Hematopoietic multipotent progenitor cell (in vitro differentiated cells): ENCODE data around the gene RER1. TPM values are rescaled to one million over a fixed set of nuclear protein-coding genes. Genes with fewer than 3 reads are reported as not detected.

Experiments used
- DNase-seq, 3 donors: peaks; one replicate each; pipeline ENCODE4 v3.0.0-alpha.2; 2011 to 2015; ENCODE audit warnings: low read depth in 2 of 3, low spot score in 2 of 3
- total RNA-seq: library from RNA; depleted of rRNA; stranded (reverse); fragments of >200 nt; gene quantifications from one replicate; pipeline ENCODE4 v1.2.3, GENCODE V29; 2012

RER1 gene
- total RNA-seq, 1 donor, result 31.8 TPM

DNA sequence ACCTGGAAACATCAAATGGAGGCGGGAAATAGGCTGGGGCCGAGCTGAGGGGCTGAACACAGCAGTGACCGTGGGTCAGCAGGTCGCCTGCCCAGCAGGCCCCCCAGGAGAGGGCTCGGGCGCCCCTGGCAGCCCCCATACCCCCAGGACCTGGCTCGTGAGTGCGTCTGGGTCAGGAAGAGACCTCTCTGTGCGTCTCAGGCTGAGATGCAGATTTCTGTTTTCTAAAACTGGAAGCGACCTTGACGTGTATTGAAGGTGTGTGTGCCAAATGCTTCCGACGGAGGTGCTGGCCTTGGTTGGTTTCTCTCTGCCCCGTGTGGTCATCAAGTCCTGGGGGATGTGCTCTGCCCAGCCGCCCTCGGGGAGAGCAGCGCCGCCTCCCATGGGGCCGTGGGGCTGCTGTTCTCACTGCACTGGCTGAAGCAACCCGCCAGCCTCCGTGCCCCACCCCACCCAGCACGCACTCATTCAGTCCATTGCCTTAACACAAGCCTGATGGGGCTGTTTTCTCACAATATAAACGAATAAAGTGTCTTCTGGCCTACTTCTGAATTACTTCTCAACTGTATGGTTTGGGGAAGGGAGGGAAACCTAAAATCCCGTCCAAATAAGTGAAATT is 13.4 kb downstream of the RER1 start:
- DNase-seq, result no peak

DNA sequence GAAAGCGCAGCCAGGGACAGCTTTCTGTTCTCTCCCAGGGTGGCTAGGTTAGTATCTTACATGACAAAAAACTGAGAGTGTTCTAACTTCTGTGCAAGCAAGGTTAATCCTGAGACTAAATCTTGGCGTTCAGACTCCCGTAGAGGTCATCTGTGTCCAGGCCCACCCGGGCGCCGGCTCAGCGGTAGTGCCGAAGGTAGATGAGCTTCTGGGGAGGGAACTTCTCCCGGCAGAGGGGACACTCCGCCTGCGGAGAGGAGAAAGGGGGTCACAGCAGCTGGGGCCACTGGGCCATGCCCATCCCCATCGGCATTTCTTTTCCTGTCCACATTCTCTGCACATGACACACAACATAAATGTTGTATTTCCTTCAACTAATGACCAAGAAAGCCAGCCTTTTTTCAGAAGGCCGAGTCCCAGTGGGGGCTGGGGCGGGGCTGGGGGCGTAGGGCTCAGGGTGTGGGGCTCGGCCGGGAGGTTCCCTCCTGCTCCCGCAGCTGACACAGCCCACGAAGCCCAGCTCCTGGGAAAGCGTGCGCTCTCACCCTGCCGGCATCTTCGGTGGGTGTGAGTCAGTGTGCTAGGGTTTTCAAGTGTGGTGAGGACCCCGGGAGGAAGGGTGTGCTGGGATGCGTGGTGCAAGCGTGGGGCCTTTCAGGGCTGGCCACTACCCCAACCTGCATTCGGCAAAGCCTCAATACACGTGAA is 14.1 kb downstream of the RER1 start:
- DNase-seq, result no peak

DNA sequence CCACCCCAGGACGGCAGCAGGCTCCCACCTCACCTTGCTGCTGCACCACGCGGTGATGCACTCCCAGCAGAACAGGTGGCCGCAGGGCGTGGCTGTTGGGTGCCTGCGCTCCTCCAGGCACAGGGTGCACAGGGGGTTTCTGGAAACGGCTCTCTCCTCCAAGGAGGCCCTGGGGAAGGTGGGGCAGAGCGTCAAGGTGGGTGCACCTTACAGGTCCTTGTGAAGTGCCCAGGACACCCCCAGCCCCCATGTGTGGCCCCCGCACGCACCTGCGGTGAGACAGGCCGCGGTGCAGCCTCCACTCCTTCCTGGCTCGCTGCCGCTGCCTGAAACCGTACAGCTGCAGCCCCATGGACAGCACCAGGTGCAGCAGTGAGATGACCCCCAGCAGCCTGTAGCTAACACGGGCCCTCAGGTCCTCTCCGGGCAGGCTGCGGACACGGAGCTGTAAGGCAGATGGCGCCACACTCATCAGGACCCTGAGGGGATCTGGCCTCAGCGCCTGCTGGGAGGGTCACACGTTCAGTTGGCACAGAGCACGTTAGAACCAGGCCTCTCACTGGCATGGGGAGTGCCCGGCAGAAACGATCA is 14.9 kb downstream of the RER1 start:
- no peak for DNase-seq

- no peak for DNase-seq
Measured at GRCh38 chr1:2407166-2407990, 15.7 kb downstream of the RER1 start.

DNA sequence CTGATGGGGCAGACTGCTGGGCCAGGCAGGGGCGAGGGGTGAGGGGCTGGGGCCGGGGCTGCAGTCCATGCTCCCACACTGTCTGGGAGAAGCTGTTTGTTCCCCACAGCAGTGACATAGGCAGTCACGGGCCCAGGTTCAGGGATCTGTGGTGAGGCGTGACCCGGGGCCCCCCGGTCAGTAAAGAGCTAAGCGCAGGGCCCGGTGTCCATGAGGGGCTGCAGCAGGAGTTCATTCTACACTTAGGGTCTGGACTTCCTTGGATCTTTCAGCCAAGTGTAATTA is 16.3 kb downstream of the RER1 start:
- DNase-seq, result no peak

DNA sequence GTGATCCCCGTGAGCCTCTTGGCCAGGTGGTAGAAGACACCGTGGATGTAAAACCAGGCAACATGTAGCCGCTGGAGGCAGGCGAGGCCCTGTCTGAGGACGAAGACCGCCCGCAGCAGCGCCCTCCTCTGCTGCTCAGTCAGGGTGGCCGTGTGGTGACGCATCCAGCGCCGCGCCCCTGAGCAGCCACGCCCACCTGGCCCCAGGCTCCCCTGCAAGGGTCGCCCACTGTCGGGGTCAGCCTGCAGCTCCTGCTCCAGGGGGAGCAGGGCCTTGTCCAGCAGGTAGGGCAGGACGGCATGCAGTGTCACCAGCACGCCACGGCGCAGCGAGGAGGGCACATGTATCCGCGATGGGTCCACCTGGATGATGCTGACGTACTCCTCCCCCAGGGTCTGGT is 16.8 kb downstream of the RER1 start:
- DNase-seq, result no peak

GRCh38 chr1:2408859-2409276 is 17.2 kb downstream of the RER1 start:
- DNase-seq, result no peak

- no peak for DNase-seq
Measured at GRCh38 chr1:2409745-2410144, 18.1 kb downstream of the RER1 start.

DNA sequence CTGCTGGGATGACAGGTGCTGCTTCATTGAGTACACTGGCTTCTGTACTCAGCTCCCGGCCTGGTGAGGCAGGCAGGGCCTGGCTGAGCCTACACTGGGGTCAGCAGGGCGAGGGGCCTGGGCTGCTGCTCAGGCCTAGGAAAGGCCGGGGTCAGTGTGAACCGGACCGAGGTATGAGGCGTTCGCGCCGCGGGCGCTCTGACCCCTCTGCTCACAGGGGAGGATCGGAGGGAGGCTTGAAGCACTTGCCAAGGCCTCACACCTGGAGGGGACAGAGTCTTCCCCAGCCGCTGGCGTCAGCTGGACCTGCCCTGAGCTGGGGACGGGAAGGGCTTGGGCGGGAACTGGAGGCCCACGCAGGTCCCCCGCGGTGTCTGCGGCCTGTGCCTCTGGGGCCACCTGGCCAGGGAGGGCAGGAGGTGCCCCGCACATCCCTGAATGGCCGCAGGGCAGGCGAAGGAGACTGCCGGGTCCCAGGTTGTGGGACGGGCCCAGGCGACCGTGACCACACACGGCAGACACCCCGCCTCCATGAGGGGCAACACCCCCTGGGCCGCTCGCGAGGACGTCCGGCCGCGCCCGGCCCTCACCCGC is 20.3 kb downstream of the RER1 start:
- no peak for DNase-seq

- DNase-seq, result peak; percentile 94 to 96 (median 96)
Measured at GRCh38 chr1:2412395-2412772, 20.7 kb downstream of the RER1 start, which contains the start of gene PEX10. Gene PEX10, minus strand, starts transcription at chr1:2412564. Its CDS starts 62 bp downstream, at chr1:2412502.

DNA sequence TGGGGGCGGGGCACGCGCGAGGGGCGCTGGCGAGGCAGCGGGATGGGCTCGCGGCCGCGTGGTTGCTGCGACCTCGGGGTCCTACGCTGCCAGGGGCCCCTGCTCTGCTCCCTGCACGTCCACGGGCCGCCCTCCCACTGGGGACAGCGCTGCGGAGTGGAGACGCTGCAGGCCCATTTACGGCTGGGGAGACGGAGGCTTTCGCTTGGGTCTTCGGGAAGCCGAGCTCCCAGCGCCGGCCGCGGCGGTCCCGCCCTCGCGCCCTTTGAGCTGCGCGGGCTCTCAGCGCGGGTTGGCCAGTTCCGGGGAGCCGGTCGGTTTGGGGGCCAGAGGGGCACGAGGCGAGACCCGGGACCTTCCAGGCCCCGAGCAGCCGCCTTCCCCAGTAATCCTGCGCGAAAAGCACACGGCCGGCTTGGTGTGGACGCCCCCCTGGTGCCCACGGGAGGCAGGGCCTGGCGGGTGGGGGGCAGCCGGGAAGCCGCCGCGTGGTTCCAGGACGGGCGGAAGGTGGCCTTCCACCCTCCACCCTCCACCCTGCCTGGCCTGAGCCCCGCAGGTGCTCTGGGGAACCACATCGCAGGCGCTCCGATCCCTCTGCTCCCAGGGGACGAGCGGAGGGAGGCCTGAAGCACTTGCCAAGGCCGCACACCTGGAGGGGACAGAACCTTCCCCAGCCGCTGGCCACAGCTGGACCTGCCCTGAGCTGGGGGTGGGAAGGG is 21.3 kb downstream of the RER1 start:
- DNase-seq, result no peak

- DNase-seq, result no peak
Measured at GRCh38 chr1:2413495-2414296, 22.1 kb downstream of the RER1 start.

DNA sequence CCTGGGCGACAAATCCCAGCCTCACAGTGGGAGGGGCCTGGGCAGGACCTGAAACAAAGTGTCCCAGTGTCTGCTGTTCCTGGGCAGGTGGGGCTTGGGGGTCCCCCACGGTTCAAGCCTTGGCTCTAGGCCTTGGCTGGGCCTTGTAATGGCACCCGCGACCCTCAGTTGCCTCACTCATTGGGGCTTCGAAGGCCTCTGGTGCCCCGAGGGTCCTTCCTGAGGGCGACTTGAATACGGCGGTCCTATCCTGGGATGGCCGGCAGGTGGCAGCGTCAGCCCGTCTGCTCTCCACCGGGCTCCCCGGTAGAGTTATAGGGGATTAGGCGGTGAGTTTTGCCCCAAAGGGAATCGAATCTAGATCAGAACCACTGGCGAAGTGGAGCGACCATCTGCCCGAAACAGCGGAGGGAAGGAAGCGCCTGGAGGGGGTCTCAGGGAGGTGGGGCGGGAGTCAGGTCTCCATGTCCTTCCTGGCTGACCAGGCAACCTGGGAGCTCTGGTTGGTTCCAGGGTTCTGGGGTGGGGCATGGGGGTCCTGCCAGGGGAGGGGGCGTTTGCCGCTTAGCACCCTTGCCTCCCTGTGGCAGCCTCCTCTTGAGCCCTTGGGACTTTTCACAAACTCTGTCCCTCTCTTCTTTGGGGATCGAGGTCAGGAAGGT is 22.8 kb downstream of the RER1 start:
- peak; percentile 58 to 76 (median 68) for DNase-seq

DNA sequence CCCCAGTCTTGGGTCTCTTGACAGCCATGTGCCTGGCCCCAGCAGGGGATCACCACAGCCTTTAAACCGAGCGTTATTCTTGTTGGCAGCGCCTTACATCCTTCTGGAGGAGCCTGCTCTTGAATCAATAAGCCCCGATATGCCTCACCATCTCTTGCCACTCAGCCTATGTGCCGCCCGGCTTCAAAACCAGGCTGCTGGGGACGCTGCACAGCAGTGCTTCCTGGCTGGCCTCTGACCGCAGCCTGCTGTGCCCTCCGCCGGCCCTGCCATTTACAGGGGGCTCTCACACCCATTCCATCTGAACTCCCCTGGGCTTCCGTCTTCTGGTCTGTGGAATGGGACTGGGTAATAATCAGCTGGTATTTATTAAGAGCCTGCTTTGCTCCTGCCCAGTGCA is 23.7 kb downstream of the RER1 start:
- no peak for DNase-seq

GRCh38 chr1:2415801-2416208 is 24.2 kb downstream of the RER1 start:
- peak in 1 of 3 donors; percentile 13 for DNase-seq

- peak in 1 of 3 donors; percentile 40 for DNase-seq
Measured at GRCh38 chr1:2416403-2416802, 24.8 kb downstream of the RER1 start.

DNA sequence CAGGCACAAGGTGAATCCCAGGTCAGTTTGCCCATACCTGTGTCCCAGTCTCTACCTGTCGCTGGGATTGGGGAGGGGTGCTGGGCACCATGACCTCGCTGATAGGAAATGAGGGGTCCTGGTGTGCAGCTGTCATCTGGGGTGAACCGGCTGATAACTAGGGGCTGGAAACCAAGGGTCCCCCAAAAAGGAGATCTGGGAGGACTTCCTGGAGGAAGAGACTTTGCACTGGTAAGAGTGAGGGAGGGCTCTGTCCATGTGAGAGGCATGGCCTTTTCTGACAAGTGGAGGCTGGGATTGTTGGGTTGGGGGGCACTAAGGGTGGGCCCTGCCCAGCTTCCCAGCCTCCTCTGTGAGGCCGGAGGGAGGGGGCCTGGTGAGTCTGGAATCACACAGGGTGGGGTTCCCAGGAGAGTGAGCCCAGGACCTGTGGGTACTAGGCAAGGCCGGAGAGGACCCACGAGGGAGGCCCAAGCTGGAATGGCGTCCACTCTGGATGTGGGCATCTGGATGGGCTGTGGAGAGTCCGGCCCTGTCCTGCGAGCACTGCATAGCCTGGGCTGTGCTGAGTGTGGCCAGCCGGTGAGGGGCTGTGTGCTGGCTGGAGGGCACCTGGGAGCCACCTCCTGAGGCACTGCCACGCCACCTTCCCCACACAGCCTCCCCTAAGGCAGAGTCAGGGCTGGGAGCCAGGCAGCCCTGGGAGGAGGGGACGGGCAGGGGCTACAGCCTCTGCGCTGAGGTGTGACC is 25.6 kb downstream of the RER1 start:
- no peak for DNase-seq

DNA sequence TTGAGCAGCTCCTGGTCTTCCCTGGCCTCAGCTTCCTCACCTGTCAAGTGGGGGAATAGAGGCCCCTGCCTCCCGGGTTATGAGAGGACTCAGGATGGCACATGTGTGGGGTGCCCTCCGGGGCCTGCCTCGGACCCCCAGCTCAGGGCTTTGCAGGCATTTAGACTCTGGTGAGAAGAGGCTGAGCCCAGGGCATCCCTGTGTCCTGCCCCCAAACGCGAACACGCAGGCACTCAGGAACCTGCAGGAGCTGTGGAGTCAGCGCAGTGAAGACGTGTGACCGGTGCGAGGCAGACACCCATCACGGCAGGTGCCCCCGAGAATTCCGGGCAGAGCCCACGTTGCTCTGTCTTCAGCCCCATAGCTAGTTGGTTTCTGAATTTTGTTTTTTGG is 26.2 kb downstream of the RER1 start:
- no peak for DNase-seq
